Vagina (tissue), 2 donors: ENCODE data around the gene SRCIN1. TPM values are rescaled to one million over a fixed set of nuclear protein-coding genes. Genes with fewer than 3 reads are reported as not detected.
"Not testable (repeated sequence)": the region's sequence is repeated elsewhere in the genome, so short reads cannot be mapped to it uniquely, and the experiment has no call there.

ENCODE experiments used
- DNase-seq, 2 donors: peaks; one replicate each; pipeline ENCODE4 v3.0.0-alpha.2; 2017; ENCODE audit errors: extremely low spot score in 2 of 2
- H3K27ac ChIP-seq: fragments of 200-600 bp; sonication (generic); one replicate; pipeline ENCODE4 v1.5.1; 2019
- H3K27me3 ChIP-seq: fragments of 200-600 bp; sonication (generic); one replicate; pipeline ENCODE4 v1.5.1; 2019
- H3K36me3 ChIP-seq, 2 donors: fragments of 200-600 bp; sonication (generic); one replicate each; pipeline ENCODE4 v1.5.1; 2017 to 2019
- H3K4me1 ChIP-seq: fragments of 200-600 bp; sonication (generic); one replicate; pipeline ENCODE4 v1.5.1; 2019
- H3K4me3 ChIP-seq, 2 donors: fragments of 200-600 bp; sonication (generic); 1 replicate in 1 of 2; 2 replicates in 1 of 2; pipeline ENCODE4 v1.5.1; 2016 to 2019
- H3K9me3 ChIP-seq: fragments of 200-600 bp; sonication (generic); one replicate; pipeline ENCODE4 v1.5.1; 2019
- POLR2A ChIP-seq, 2 donors: fragments of 450-650 bp; IDR thresholded peaks; one replicate each; pipeline ENCODE4 v1.6.1; 2017; ENCODE audit warnings: antibody characterized with exemption in 2 of 2, mild to moderate bottlenecking in 2 of 2, moderate library complexity in 2 of 2
- POLR2AphosphoS5 ChIP-seq, 2 donors: sonication (generic); formaldehyde crosslinking; IDR thresholded peaks; one replicate each; pipeline ENCODE4 v1.9.0; 2017; ENCODE audit warnings: antibody characterized with exemption in 2 of 2, mild to moderate bottlenecking in 2 of 2, low read depth in 1 of 2; ENCODE audit not compliant: insufficient read depth in 1 of 2
- intact Hi-C: fragments of 100-400 bp; cut with DNase I; formaldehyde crosslinking; loops from one replicate; pipeline ENCODE4 v1.15.1; 2023
- total RNA-seq: library from RNA; depleted of rRNA; stranded (reverse); fragments of >200 nt; gene quantifications from one replicate; pipeline ENCODE4 v1.2.3, GENCODE V29; 2016
- TF ChIP-seq, protein P1 (sequence below), 3 experiments: fragments of 450-650 bp in 2 of 3; fragments of 200-600 bp in 1 of 3; sonication (generic) in 1 of 3; IDR thresholded peaks; one replicate each; pipeline ENCODE4 v1.5.1; 2017 to 2019; ENCODE audit warnings: antibody characterized with exemption in 3 of 3, mild to moderate bottlenecking in 2 of 3, moderate library complexity in 2 of 3

SRCIN1 gene
- total RNA-seq, 1 donor from 2014 or later: 5.2 TPM

DNA sequence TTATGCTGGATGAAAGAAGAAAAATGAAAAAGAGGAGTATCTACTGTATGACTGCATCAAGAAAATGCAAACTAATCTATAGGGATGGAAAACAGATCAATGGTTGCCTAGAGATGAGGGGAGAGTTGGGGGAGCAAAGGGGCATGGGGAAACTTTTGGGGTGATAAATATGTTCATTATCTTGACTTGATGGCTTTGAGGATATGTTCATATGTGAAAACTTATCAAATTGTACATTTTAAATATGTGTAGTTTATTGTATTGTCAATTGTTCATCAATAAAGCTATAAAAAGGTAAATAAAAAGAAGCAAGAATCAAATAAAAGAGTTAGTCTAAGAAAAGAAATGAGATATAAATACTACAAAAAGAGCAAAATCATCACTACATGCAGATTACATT, 19.7 kb upstream of the SRCIN1 start:
- H3K9me3 ChIP-seq: no peaks in the 10 kb centered on the region
- no peak overlapping the region for H3K4me3 ChIP-seq
- TF ChIP-seq POLR2A (IDR thresholded peaks at IDR 0.05) (no peak), POLR2AphosphoS5 (IDR thresholded peaks at IDR 0.05; ENCODE audit: insufficient read depth in 1 of 2, low read depth in 1 of 2) (no peak)
- TF ChIP-seq, protein P1, sequence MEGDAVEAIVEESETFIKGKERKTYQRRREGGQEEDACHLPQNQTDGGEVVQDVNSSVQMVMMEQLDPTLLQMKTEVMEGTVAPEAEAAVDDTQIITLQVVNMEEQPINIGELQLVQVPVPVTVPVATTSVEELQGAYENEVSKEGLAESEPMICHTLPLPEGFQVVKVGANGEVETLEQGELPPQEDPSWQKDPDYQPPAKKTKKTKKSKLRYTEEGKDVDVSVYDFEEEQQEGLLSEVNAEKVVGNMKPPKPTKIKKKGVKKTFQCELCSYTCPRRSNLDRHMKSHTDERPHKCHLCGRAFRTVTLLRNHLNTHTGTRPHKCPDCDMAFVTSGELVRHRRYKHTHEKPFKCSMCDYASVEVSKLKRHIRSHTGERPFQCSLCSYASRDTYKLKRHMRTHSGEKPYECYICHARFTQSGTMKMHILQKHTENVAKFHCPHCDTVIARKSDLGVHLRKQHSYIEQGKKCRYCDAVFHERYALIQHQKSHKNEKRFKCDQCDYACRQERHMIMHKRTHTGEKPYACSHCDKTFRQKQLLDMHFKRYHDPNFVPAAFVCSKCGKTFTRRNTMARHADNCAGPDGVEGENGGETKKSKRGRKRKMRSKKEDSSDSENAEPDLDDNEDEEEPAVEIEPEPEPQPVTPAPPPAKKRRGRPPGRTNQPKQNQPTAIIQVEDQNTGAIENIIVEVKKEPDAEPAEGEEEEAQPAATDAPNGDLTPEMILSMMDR (IDR thresholded peaks at IDR 0.05): no peak
- intact Hi-C loops: no loop called here
- no peak for DNase-seq
- H3K27ac ChIP-seq: no peak overlapping the region
- H3K27me3 ChIP-seq: no peaks in the 10 kb centered on the region
- no peaks in the 10 kb centered on the region for H3K36me3 ChIP-seq
- no peaks in the 10 kb centered on the region for H3K4me1 ChIP-seq

DNA sequence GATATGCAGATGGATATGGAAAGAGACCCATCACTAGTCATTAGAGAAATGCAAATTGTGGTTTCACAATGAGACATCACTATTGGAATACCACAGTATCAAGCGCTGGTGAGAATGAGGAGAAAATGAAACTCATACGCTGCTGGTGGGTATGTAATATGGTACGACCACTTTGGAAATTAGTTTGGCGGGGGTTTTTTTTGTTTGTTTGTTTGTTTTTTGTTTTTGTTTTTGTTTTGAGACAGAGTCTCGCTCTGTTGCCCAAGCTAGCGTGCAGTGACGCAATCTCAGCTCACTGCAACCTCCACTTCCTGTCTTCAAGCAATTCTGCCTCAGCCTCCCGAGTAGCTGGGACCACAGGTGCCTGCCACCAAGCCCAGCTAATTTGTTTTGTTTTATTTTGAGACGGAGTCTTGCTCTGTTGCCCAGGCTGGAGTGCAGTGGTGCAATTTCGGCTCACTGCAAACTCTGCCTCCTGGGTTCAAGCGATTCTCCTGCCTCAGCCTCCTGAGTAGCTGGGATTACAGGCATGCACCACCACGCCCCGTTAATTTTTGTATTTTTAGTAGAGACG, 19.1 kb upstream of the SRCIN1 start:
- intact Hi-C loops, H3K27me3 ChIP-seq, H3K36me3 ChIP-seq, H3K9me3 ChIP-seq, H3K4me3 ChIP-seq, DNase-seq, H3K27ac ChIP-seq, H3K4me1 ChIP-seq: not testable (repeated sequence)

DNA sequence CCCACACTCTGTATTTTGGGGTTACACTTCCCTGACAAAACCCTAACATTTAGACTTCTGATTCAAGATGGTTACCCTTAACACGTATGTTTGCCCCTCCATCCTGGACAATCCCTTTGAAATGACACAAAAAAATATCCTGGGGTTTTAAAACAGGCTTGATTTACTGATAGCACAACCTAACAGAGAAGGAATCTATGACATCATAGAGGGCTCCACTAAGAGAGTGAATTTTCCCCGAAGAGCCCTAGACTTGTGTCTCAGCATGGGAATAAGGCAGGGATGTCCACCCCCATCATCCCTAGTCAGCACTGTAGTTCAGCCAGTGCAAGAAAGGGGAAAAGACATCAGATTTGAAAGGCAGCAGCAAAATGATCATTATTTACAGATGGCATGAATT, 15.8 kb upstream of the SRCIN1 start:
- no peak overlapping the region for H3K4me3 ChIP-seq
- H3K4me1 ChIP-seq: no peaks in the 10 kb centered on the region
- no peaks in the 10 kb centered on the region for H3K9me3 ChIP-seq
- no peaks in the 10 kb centered on the region for H3K36me3 ChIP-seq
- TF ChIP-seq, protein P1 (IDR thresholded peaks at IDR 0.05): no peak
- TF ChIP-seq POLR2AphosphoS5 (IDR thresholded peaks at IDR 0.05; ENCODE audit: insufficient read depth in 1 of 2, low read depth in 1 of 2) (no peak), POLR2A (IDR thresholded peaks at IDR 0.05) (no peak)
- intact Hi-C loops: no loop called here
- no peaks in the 10 kb centered on the region for H3K27me3 ChIP-seq
- no peak for DNase-seq
- no peak overlapping the region for H3K27ac ChIP-seq

DNA sequence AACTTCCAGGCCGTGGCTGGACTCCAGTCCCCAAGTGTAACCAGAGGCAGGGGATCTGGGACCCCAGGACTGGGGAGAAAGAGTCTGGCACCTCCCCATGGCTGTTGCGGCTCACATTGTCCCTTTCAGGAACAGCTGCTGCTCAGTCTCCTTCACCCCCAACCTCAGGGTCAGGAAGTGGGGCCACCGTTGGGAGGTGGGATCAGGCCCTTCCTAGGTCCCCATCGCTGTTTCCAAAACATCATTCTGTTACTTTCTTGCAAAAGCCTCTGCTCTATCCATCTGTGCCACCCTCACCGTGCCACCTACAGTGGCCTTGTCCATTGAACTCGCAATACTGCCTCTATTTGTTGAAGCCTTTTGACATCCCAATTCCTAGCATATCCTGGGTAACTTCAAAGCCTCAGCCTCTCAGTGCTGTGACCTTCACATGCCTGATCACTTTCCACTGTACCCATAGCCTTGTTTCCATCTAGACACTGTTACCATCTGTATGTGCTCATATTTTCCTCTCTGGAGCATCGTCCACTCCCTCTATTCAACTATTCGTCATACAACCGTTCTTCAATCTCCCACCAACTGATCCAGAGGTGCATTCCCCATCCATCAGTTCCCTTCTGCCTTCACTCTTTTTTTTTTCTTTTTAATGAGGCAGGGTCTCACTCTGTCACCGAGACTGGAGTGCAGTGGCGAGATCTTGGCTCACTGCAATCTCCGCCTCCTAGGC, 15.0 kb upstream of the SRCIN1 start:
- no peaks in the 10 kb centered on the region for H3K36me3 ChIP-seq
- intact Hi-C loops: no loop called here
- H3K9me3 ChIP-seq: no peaks in the 10 kb centered on the region
- no peak for DNase-seq
- no peak overlapping the region for H3K4me3 ChIP-seq
- H3K4me1 ChIP-seq: no peaks in the 10 kb centered on the region
- no peaks in the 10 kb centered on the region for H3K27me3 ChIP-seq
- H3K27ac ChIP-seq: no peak overlapping the region
- no peak for TF ChIP-seq POLR2AphosphoS5 (IDR thresholded peaks at IDR 0.05; ENCODE audit: insufficient read depth in 1 of 2, low read depth in 1 of 2)
- TF ChIP-seq, protein P1 (IDR thresholded peaks at IDR 0.05): no peak
- no peak for TF ChIP-seq POLR2A (IDR thresholded peaks at IDR 0.05)

DNA sequence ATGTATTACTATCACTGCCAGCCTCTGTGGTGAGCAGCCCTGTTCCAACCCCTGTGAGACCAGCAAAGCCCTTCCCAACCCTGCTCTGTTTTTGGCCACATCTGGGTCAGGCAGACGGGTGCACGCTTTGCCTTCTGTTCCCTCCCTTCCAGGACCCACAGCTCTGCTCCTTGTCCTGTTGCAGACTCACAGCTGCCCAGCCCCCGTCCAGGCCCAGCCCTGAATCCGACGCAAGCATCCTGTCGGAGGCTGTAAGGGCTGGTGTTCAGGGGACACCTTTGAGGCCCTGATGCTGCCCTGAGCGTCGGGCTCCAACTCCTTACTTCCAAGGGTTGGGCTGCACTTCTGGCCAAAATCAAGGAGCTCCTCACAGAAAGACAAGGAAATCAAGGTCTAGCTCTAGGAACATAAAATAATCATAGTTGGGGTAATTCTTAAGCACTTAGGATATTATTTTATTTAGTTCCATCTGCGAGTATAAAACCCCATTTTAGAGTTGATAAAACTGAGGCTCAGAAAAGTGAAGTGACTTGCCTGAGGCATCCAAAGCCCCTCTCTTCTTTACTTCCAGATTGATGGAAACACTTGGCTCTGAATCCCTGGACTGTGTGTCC, 14.3 kb upstream of the SRCIN1 start:
- Histone ChIP-seq H3K9me3 (no peaks in the 10 kb centered on the region), H3K27me3 (no peaks in the 10 kb centered on the region), H3K36me3 (no peaks in the 10 kb centered on the region), H3K4me1 (no peaks in the 10 kb centered on the region), H3K4me3 (no peak overlapping the region), H3K27ac (no peak overlapping the region)
- intact Hi-C loops: no loop called here
- DNase-seq: no peak
- TF ChIP-seq, protein P1 (IDR thresholded peaks at IDR 0.05): no peak
- TF ChIP-seq POLR2AphosphoS5 (IDR thresholded peaks at IDR 0.05; ENCODE audit: insufficient read depth in 1 of 2, low read depth in 1 of 2) (no peak), POLR2A (IDR thresholded peaks at IDR 0.05) (no peak)
